IPS DF 19.7 (cell line): ENCODE results near the gene UBE2J1.
A peak's percentile ranks its signal among the peaks of the same experiment; 100 is the strongest.
"Not testable (repeated sequence)": the region's sequence is repeated elsewhere in the genome, so short reads cannot be mapped to it uniquely, and the experiment has no call there.

Experiments
- DNase-seq: peaks from one replicate; pipeline ENCODE4 v3.0.0-alpha.2; 2013; ENCODE audit warnings: low read depth, low spot score

UBE2J1 gene, protein sequence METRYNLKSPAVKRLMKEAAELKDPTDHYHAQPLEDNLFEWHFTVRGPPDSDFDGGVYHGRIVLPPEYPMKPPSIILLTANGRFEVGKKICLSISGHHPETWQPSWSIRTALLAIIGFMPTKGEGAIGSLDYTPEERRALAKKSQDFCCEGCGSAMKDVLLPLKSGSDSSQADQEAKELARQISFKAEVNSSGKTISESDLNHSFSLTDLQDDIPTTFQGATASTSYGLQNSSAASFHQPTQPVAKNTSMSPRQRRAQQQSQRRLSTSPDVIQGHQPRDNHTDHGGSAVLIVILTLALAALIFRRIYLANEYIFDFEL

GRCh38 chr6:89352278-89353117 is at the start of gene UBE2J1:
Gene UBE2J1 (minus strand): TSS chr6:89352722. CDS start chr6:89352569, 153 bp downstream.
- no peak for DNase-seq

DNA sequence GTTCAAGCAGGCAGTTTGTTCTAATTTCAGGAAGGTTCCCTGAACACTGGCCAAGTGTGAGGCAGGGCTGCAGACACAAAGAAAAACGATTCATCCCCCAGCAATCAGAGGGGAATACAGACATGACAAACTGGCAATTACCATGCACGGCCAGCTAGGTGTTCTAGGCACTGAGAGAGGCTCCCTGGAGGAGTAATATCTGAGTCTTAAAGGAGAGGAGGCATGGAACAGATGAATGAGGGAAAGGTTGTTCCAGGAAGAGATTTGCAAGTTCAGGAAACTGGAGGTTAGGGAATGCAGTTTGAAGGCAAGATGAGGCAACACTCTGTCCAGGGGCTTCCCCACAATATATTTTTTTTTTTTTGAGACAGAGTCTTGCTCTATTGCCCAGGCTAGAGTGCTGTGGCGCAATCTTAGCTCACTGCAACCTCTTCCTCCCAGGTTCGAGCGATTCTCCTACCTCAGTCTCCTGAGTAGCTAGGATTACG is 48.4 kb upstream of the UBE2J1 start:
- DNase-seq = no peak

DNA sequence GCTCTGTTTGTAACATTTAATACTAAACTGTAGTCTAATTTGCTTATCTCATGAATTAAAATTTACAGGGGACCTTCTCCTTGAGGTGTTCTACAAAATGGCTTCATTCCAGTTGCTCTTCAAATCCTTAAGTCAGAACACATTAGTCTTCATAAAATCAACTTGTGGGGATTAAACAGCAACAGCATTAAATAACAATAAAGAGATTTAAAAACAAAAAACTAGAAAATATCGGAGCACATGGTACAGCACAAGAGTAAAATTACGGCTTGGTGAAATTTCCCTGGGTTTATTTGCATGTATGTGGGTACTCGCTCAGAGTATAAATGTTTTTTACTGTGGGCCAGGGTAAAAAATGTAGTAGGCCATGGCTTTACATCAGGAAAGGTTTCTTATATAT is 47.5 kb upstream of the UBE2J1 start:
- DNase-seq = no peak

DNA sequence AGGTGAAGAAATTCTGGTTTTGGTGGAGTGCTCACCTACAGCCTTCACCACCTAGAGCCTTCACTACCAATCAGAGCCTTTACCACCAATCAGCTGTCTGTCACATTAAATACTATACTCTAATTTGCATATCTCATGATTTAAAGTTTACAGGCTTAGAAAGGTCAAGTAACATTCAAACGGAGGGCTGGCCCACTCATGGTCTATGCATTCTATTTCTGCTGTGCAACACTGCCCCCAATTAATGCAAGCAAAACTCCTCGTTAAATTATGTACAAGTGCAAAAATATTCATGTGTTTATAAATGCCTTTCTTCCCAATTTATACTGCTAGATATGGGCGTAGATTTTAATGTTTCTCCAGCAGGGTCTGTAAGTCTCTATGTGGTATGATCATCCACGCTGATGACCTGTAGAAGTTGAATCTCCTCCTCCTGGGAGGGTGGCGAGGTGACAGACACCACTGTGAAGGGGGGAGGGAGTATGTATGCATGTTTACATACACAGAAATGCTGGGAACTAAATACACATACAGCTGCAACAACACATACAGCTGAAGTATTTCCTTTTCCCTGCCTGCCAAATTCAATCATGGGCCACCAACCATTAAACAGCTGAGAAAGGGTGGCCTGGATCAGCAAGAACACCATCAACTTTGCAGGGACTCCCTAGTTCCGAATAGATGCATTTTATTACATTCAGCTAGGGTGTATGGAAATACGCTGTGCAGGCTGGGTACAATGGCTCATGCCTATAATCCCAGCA is 46.4 kb upstream of the UBE2J1 start:
- no peak for DNase-seq

DNA sequence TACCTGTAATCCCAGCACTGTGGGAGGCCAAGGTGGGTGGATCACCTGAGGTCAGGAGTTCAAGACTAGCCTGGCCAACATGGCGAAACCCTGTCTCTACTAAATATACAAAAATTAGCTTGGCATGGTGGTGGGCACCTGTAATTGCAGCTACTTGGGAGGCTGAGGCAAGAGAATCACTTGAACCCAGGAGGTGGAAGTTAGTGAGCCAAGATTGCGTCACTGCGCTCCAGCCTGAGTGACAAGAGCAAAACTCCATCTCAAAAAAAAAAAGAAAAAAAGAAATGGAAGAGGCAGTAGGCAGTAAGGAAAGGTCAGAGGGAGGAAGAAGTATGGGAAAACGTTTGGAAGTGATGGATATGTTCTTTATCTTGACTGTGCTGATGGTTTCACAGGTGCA is 45.4 kb upstream of the UBE2J1 start:
- DNase-seq = not testable (repeated sequence)

DNA sequence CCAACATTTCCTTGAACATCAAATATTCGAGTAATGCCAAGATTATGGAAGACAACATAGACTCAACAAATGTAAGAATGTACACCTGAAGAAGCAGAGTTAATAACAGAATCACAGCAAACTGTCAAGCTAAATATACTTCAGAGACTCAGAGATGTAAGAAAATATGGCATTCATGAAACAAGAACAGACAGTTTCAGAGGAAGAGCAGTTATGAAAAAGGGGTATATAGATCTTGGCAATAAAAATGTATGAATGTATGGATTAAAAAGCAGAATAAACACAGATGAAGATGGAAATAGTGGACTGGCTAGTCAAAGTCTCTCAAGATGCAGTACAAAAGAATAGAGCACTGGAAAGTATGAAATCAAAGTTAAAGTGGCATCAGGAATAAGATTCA is 41.1 kb upstream of the UBE2J1 start:
- DNase-seq = no peak

DNA sequence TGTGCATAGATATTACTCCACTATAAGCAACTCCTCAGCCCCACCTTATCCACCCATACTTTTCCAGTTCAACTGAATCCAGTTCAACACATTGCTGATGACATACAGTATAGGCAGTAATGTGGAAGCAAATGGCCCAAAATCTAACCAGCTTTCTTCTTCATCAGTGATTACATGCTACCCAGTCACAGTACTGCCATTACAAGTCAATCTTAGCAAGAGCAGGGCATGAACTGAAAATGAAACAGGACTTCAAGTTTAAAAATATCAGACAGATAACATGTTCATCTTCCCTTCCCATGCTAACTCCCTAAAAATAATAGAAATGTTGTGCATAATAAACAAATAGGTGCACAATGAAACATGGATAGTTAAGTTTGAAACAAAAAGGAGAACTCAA is 40.3 kb upstream of the UBE2J1 start:
- no peak for DNase-seq

DNA sequence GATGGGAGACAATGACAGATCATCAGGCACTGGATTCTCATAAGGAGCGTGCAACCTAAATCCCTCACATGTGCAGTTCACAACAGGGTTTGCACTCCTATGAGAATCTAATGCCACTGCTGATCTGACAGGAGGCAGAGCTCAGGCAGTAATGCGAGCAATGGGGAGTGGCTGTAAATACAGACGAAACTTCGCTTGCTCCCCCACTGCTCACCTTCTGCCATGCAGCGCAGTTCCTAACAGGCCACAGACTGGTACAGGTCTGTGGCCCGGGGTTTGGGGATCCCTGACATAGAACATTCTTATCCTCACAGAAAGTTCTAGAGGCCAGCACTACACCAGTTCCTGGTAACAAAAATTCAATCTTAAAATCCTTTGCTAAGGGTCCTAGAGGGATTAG is 36.3 kb upstream of the UBE2J1 start:
- no peak for DNase-seq

- DNase-seq = no peak
These were observed 35.1 kb upstream of the UBE2J1 start for GRCh38 chr6:89387516-89388201.

DNA sequence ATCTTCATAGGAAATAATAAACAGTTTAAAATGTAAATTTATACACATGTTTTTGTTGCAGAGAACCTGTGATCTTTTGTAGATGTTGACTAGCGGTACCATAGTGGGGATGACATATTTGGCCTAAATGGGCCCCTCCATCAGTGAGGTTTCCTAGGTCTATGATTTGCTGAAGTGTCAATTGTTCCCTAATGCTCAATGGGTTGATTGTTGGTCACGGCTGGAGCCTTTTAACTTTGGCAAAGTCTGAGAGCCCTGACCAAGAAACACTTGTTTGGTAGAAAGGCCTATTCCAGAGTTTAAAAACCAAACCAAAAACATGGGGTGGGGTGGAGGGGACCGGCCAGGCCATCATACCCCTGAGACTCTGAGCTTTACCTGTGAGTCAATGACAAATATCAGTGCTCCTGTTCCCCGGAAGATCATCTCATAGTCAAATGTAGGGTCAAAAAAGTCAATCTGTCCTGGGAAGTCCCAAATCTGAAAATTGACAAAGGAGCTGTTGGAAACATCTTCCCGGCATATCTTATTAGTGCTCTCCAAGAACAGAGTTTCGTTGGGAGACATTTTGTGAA is 34.5 kb upstream of the UBE2J1 start:
- no peak for DNase-seq

DNA sequence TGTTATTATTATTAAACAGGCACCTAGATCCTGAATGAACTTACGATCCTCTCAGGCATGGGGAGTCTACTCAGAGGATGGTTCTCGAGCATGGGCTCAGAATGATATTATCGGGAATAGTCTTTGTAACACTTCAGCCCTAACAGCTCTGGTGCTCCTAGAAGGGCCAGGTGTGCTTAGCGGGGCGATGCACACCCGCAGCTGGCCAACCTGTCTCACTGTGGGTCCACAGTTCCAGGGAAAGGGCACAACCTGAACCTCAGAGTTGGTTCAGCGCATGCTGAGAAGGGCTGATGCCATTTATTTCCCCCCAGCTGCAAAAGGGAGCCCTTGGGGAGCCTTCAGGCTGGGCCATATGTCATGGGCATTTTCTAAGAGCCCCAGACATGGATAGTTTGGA is 33.3 kb upstream of the UBE2J1 start:
- DNase-seq = no peak

DNA sequence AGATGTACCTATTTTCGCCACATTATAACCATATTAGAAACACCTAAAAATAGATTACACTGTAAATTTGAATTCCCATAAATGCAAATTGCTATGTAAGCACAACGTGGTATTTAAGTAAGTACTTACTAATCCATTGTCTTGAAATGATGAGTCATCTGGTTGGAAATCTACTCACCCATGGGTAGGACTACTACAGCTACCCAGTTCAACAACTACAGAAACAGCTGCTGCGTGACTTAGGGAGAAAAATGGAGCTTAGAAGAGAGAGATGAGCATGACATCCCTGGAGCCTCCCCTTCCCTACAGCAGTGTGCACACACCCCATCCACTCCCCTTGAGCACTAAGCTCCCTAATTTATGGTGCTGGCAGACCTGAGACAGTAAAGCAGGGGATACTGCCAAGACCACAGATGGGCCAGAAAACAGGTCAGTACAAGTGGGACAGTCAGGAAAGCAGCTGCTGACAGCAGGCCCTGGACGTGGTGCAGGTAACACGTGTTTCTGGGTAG is 32.7 kb upstream of the UBE2J1 start:
- no peak for DNase-seq

DNA sequence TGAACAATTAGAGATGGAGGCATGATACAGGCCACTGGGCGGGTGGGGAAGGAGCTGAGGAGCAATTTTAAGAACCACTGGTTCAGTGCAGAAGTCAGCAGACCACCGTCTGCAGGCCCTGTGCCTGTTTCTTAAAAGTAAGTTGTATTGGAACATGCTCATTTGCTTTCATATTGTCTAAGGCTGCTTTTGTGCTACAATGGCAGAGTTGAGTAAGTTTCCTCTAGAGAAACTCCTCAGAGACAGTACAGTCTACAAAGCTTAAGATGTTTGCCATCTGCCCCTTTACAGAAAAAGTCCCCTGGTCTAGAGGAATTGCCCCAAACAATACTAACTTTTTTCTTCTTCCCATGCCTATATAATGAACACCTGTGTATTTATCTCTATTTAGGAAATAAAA is 28.5 kb upstream of the UBE2J1 start:
- no peak for DNase-seq

- no peak for DNase-seq
These were observed 26.8 kb upstream of the UBE2J1 start for GRCh38 chr6:89379281-89379680.

DNA sequence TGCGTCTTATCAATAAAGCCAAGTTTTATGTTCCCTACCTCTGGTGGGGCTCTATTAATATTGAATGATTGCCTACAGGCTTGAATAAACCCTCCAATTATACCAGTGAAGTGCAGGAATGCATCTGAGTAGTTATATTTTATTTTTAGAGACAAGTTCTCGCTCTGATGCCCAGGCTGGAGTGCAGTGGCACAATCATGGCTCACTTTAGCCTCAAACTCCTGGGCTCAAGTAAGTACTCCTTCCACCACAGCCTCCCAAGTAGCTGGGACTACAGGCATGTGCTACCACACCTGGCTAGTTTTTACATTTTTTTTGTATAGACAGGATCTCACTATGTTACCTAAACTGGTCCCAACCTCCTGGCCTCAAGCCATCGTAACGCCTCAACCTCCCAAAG is 26.1 kb upstream of the UBE2J1 start:
- no peak for DNase-seq

DNA sequence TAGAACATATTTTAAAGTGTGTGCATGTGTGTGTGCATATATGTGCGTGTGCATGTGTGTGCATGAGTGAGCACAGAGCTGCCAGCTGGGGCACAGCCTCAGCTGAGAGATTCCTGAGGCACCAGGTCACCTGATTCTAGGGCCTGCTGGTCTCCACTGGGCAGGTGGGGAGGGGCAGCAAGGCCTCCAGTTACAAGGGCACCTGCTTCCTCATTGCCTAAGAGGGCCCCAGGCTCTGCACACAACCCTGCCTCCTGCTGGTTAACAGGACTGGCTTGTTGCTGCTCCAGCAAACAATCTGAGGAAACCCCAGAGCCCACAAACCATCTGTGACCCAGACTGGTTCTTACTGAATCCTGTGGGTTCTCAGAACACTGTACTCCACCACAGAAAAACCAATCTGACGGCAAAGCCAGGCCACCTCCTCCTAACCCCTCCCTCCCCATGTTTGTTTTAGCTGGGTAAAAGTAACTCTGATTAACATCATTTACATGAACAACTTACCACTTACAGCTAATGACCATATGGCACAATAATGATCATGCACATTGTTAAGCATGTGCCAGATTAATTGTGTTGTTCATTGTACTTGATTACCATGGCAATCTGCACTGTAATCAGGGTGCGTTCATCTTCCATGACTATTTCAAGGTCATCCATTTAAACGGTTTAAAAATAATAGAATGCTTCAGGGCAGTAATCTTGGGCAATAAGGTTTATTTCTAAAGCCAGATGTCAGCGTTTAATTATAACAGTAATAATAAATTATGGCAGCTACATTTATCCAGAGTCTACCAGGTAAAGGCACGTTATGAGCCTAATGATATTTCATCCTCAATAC is 23.1 kb upstream of the UBE2J1 start:
- peak; percentile 87 for DNase-seq

DNA sequence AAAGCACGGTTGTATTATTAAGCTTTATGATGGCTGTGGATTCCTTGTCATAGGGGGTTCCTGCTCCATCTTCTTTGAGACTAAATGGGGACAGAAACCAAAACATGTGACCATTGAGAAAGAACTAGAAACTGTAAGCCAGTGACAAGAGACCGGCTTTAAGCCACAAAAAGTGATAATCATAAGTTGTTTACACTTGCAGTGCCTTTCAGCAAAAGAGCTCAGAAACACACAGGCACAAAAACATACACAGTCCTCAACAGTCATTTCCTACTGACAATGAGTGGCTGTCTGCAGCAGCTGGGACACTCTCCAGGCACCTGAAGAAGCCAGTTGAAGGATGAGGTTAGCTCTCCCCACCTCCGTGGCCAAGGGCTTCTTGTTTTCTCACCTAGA is 20.0 kb upstream of the UBE2J1 start:
- DNase-seq = no peak

DNA sequence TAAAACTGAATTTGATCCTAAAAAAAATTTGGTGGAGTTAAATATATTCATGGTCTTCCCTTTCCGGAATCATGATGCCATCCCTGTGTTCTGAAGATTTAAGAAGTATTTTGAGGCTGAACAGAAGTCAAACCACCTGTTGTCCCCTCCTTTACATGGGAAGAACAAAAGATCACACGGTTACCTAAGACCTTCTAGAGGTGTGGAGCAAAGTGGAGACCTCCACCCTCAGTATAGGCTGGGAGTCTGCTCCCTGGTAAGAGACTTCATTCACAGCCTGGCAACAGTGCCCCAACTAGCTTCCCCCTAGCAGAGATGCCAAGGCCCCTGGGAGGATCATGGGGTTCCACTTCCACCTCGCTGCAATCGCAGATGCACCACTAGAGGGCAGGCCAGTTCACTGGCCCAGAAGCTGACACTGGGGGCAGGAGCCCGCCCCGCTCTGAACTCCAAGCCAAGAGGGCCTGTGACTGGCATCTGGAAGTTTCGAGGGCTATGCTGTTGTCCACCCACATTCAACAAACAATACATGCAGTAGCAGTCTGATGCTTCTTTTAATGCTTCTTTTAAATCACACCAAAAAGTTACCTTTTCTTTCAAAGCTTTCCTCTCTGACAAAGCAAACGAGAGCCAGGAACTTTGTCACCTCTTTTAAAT is 19.5 kb upstream of the UBE2J1 start:
- no peak for DNase-seq

DNA sequence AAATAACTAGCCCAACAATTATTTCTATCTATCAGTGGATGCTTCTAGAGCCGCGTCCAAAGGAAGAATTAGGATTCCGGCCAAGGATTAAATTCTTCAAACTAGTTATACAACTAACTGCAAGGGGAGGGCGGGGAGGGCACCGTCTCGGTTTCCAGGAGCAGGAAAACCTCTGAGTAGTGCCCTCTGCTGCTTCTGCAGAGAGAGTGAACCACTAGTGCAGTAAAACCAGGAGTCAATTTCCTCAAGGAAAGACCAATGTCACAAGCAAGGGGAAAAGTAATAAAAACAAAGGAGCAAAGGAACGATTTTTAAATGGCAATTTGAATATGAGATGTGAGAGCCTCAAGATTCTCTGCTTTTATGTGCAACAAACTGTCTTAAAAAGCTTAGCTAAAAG is 16.5 kb upstream of the UBE2J1 start:
- DNase-seq = no peak

DNA sequence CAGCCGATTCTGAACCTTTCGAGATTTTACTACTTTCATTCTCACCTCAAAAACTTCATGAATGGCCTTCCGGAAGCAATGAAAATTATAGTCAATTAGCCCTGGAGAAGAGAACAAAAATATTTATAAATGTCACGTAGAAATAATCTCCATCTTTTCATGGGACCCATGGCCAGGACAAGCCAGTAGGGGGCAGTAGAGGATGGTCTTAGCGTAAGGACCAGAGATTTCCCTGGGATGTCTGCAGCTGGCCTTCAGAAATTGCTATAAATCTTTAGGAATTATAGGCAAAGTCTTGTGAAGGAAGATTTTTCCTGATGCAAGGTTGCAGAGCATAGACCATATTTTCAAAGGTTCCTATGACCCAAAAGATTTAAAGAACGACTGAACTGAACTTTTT is 15.6 kb upstream of the UBE2J1 start:
- DNase-seq = no peak
